Breast epithelium (tissue), 4 donors: Measurements from ENCODE around the gene XPC. TPM values are rescaled to one million over a fixed set of nuclear protein-coding genes. Genes with fewer than 3 reads are reported as not detected.

Experiments used
- DNase-seq, 2 donors: peaks; one replicate each; pipeline ENCODE4 v3.0.0-alpha.2; 2019; ENCODE audit warnings: low spot score in 2 of 2
- H3K27ac ChIP-seq, 2 donors: fragments of 200-600 bp; sonication (generic) in 1 of 2; one replicate each; pipeline ENCODE4 v1.5.1; 2016 to 2019; ENCODE audit warnings: mild to moderate bottlenecking in 1 of 2
- H3K27me3 ChIP-seq, 2 donors: fragments of 200-600 bp; sonication (generic) in 1 of 2; one replicate each; pipeline versions ENCODE4 v1.5.1 to v1.6.0; 2017 to 2019; ENCODE audit warnings: control low read depth in 1 of 2, mild to moderate bottlenecking in 1 of 2
- H3K36me3 ChIP-seq: fragments of 200-600 bp; one replicate; pipeline ENCODE4 v1.5.1; 2019
- H3K4me1 ChIP-seq, 2 donors: fragments of 200-600 bp; sonication (generic); one replicate each; pipeline ENCODE4 v1.5.1; 2016 to 2019; ENCODE audit warnings: control low read depth in 1 of 2
- H3K4me3 ChIP-seq, 3 donors: fragments of 200-600 bp; sonication (generic); 1 replicate in 2 of 3; 2 replicates in 1 of 3; pipeline ENCODE4 v1.5.1; 2016 to 2019; ENCODE audit warnings: mild to moderate bottlenecking in 3 of 3, moderate library complexity in 2 of 3
- H3K9me3 ChIP-seq, 2 donors: fragments of 200-600 bp; sonication (generic) in 1 of 2; one replicate each; pipeline ENCODE4 v1.5.1; 2016 to 2019; ENCODE audit warnings: control low read depth in 1 of 2
- CTCF ChIP-seq, 3 donors: fragments of 450-650 bp; IDR thresholded peaks; one replicate each; pipeline ENCODE4 v1.5.1; 2016 to 2017; ENCODE audit warnings: antibody characterized with exemption in 3 of 3, mild to moderate bottlenecking in 3 of 3, moderate library complexity in 3 of 3
- POLR2A ChIP-seq: fragments of 450-650 bp; IDR thresholded peaks from one replicate; pipeline ENCODE4 v1.6.1; 2016; ENCODE audit warnings: antibody characterized with exemption, mild to moderate bottlenecking, moderate library complexity
- POLR2AphosphoS5 ChIP-seq, 3 donors: sonication (generic); formaldehyde crosslinking; IDR thresholded peaks; one replicate each; pipeline ENCODE4 v1.6.1; 2017; ENCODE audit warnings: antibody characterized with exemption in 3 of 3
- intact Hi-C: fragments of 100-400 bp; cut with DNase I; formaldehyde crosslinking; loops from one replicate; pipeline ENCODE4 v1.15.1; 2023; ENCODE audit warnings: low total_unique reads
- total RNA-seq, 3 donors: library from RNA; depleted of rRNA; stranded (reverse); fragments of >200 nt; gene quantifications; one replicate each; pipeline ENCODE4 v1.1.0, GENCODE V29; 2016

The XPC gene
- total RNA-seq, 3 donors from 2014 or later = 57.4 to 74.2 (median 61.3) TPM

- no peak overlapping the region for H3K4me3 ChIP-seq
- no peak for TF ChIP-seq CTCF (IDR thresholded peaks at IDR 0.05)
- no peak for TF ChIP-seq POLR2AphosphoS5 (IDR thresholded peaks at IDR 0.05)
- TF ChIP-seq POLR2A = no peak
- intact Hi-C loops = no loop called here
- DNase-seq = no peak
- H3K9me3 ChIP-seq = peaks cover 0 to 7% of the 10 kb centered on the region in 2 donors
- H3K4me1 ChIP-seq = no peaks in the 10 kb centered on the region
- no peak overlapping the region for H3K27ac ChIP-seq
- no peaks in the 10 kb centered on the region for H3K27me3 ChIP-seq
- no peaks in the 10 kb centered on the region for H3K36me3 ChIP-seq
Observed at GRCh38 chr3:14223595-14223994, 45.2 kb upstream of the XPC start.

- H3K27ac ChIP-seq = no peak overlapping the region
- intact Hi-C loops = no loop called here
- H3K36me3 ChIP-seq = no peaks in the 10 kb centered on the region
- no peaks in the 10 kb centered on the region for H3K27me3 ChIP-seq
- H3K4me1 ChIP-seq = no peaks in the 10 kb centered on the region
- H3K9me3 ChIP-seq = peaks cover 0 to 7% of the 10 kb centered on the region in 2 donors
- no peak for DNase-seq
- no peak overlapping the region for H3K4me3 ChIP-seq
- TF ChIP-seq CTCF (IDR thresholded peaks at IDR 0.05) = no peak
- TF ChIP-seq POLR2A = no peak
- TF ChIP-seq POLR2AphosphoS5 (IDR thresholded peaks at IDR 0.05) = no peak
Observed at GRCh38 chr3:14222900-14223594, 44.6 kb upstream of the XPC start.

GRCh38 chr3:14222457-14222856 is 44.1 kb upstream of the XPC start:
- intact Hi-C loops = no loop called here
- Histone ChIP-seq H3K4me1 (no peaks in the 10 kb centered on the region), H3K27ac (no peak overlapping the region), H3K9me3 (peaks cover 0 to 7% of the 10 kb centered on the region in 2 donors), H3K4me3 (no peak overlapping the region), H3K27me3 (no peaks in the 10 kb centered on the region), H3K36me3 (no peaks in the 10 kb centered on the region)
- TF ChIP-seq POLR2A (no peak), POLR2AphosphoS5 (IDR thresholded peaks at IDR 0.05) (no peak), CTCF (IDR thresholded peaks at IDR 0.05) (no peak)
- DNase-seq = no peak

GRCh38 chr3:14221902-14222301 is 43.5 kb upstream of the XPC start:
- intact Hi-C loops = loop anchor here (2.0 kb wide), 1 partner anchor 41 kb away; no protein-coding TSS in a partner anchor
- Histone ChIP-seq H3K27me3 (no peaks in the 10 kb centered on the region), H3K4me3 (no peak overlapping the region), H3K36me3 (no peaks in the 10 kb centered on the region), H3K4me1 (no peaks in the 10 kb centered on the region), H3K27ac (no peak overlapping the region), H3K9me3 (peaks cover 0 to 7% of the 10 kb centered on the region in 2 donors)
- DNase-seq = no peak
- TF ChIP-seq POLR2AphosphoS5 (IDR thresholded peaks at IDR 0.05) (no peak), POLR2A (no peak), CTCF (IDR thresholded peaks at IDR 0.05) (no peak)

GRCh38 chr3:14220933-14221332 is 42.5 kb upstream of the XPC start:
- no peak for TF ChIP-seq POLR2A
- no peak for TF ChIP-seq CTCF (IDR thresholded peaks at IDR 0.05)
- Histone ChIP-seq H3K4me3 (no peak overlapping the region), H3K9me3 (peaks cover 0 to 7% of the 10 kb centered on the region in 2 donors), H3K36me3 (no peaks in the 10 kb centered on the region), H3K27me3 (no peaks in the 10 kb centered on the region), H3K4me1 (no peaks in the 10 kb centered on the region), H3K27ac (no peak overlapping the region)
- DNase-seq = no peak
- intact Hi-C loops = loop anchor here (2.0 kb wide), 1 partner anchor 42 kb away; no protein-coding TSS in a partner anchor
